ENCODE data around the gene IDI2. TPM values are rescaled to one million over a fixed set of nuclear protein-coding genes. Genes with fewer than 3 reads are reported as not detected.

IDI2 gene
- total and polyA plus RNA-seq, 4 donors, result 0.05 to 0.18 (median 0.08) TPM; not detected in 1

- TF ChIP-seq CTCF (IDR thresholded peaks at IDR 0.05; ENCODE audit: control extremely low read depth, extremely low read depth), result no peak
- 94 to 96% methylated on average over 22 of the region's 22 CpGs for WGBS, 2 donors
- ATAC-seq (ENCODE audit: insufficient read depth, low FRiP score) (no peak), DNase-seq (no peak)
- no peak overlapping the region for H3K4me3 ChIP-seq
- no peak overlapping the region for H3K27ac ChIP-seq (ENCODE audit: low read depth in 1 of 2, low read length in 1 of 2)
- no peaks in the 10 kb centered on the region for H3K27me3 ChIP-seq (ENCODE audit: control insufficient read depth in 3 of 3, insufficient read depth in 3 of 3, low read length in 2 of 3)
- no peak overlapping the region for H3K9ac ChIP-seq (ENCODE audit: insufficient read depth in 1 of 2, low read length in 2 of 2)
- peaks cover 0 to 13% (median 8%) of the 10 kb centered on the region in 4 donors for H3K9me3 ChIP-seq (ENCODE audit: control insufficient read depth in 4 of 4, insufficient read depth in 3 of 4, low read length in 3 of 4)
- H3K36me3 ChIP-seq (ENCODE audit: control insufficient read depth in 4 of 4, insufficient read depth in 4 of 4, low read length in 4 of 4), result peaks cover 0 to 4% (median under 1%) of the 10 kb centered on the region in 4 donors
- peaks cover 0 to 10% (median 6%) of the 10 kb centered on the region in 5 donors for H3K4me1 ChIP-seq (ENCODE audit: control insufficient read depth in 5 of 5, insufficient read depth in 5 of 5, low read length in 5 of 5)
These were observed 49.3 kb downstream of the IDI2 start for GRCh38 chr10:976316-976715.

- no peaks in the 10 kb centered on the region for H3K27me3 ChIP-seq (ENCODE audit: control insufficient read depth in 3 of 3, insufficient read depth in 3 of 3, low read length in 2 of 3)
- ATAC-seq (ENCODE audit: insufficient read depth, low FRiP score), result no peak
- TF ChIP-seq CTCF (IDR thresholded peaks at IDR 0.05; ENCODE audit: control extremely low read depth, extremely low read depth), result no peak
- no peak overlapping the region for H3K9ac ChIP-seq (ENCODE audit: insufficient read depth in 1 of 2, low read length in 2 of 2)
- 74 to 86% methylated on average over 5 of the region's 5 CpGs for WGBS, 2 donors
- no peak for DNase-seq
- no peak overlapping the region for H3K4me3 ChIP-seq
- peaks cover 0 to 26% (median 6%) of the 10 kb centered on the region in 5 donors for H3K4me1 ChIP-seq (ENCODE audit: control insufficient read depth in 5 of 5, insufficient read depth in 5 of 5, low read length in 5 of 5)
- H3K36me3 ChIP-seq (ENCODE audit: control insufficient read depth in 4 of 4, insufficient read depth in 4 of 4, low read length in 4 of 4), result peaks cover 0 to 4% (median 0%) of the 10 kb centered on the region in 4 donors
- H3K27ac ChIP-seq (ENCODE audit: low read depth in 1 of 2, low read length in 1 of 2), result peak overlapping the region in 1 of 2 donors; percentile 76
- peaks cover 0 to 8% (median 5%) of the 10 kb centered on the region in 4 donors for H3K9me3 ChIP-seq (ENCODE audit: control insufficient read depth in 4 of 4, insufficient read depth in 3 of 4, low read length in 3 of 4)
These were observed 50.9 kb downstream of the IDI2 start for GRCh38 chr10:974785-975074.

GRCh38 chr10:974038-974784, 51.4 kb downstream of the IDI2 start:
- H3K27me3 ChIP-seq (ENCODE audit: control insufficient read depth in 3 of 3, insufficient read depth in 3 of 3, low read length in 2 of 3), result no peaks in the 10 kb centered on the region
- H3K4me3 ChIP-seq, result no peak overlapping the region
- 69 to 82% methylated on average over 20 of the region's 20 CpGs for WGBS, 2 donors
- no peak for TF ChIP-seq CTCF (IDR thresholded peaks at IDR 0.05; ENCODE audit: control extremely low read depth, extremely low read depth)
- H3K36me3 ChIP-seq (ENCODE audit: control insufficient read depth in 4 of 4, insufficient read depth in 4 of 4, low read length in 4 of 4), result peaks cover 0 to 4% (median 0%) of the 10 kb centered on the region in 4 donors
- H3K9ac ChIP-seq (ENCODE audit: insufficient read depth in 1 of 2, low read length in 2 of 2), result no peak overlapping the region
- ATAC-seq (ENCODE audit: insufficient read depth, low FRiP score) (peak; percentile 64), DNase-seq (peak; percentile 35 to 57 (median 53))
- peak overlapping the region in 1 of 2 donors; percentile 76 for H3K27ac ChIP-seq (ENCODE audit: low read depth in 1 of 2, low read length in 1 of 2)
- peaks cover 0 to 5% (median 3%) of the 10 kb centered on the region in 4 donors for H3K9me3 ChIP-seq (ENCODE audit: control insufficient read depth in 4 of 4, insufficient read depth in 3 of 4, low read length in 3 of 4)
- peaks cover 0 to 27% (median 6%) of the 10 kb centered on the region in 5 donors for H3K4me1 ChIP-seq (ENCODE audit: control insufficient read depth in 5 of 5, insufficient read depth in 5 of 5, low read length in 5 of 5)

Data from lung (tissue), 12 donors.